Colonic mucosa (tissue), 4 donors: ENCODE results near the gene KCNB1. TPM values are rescaled to one million over a fixed set of nuclear protein-coding genes. Genes with fewer than 3 reads are reported as not detected.

ENCODE experiments used
- DNase-seq: peaks from one replicate; pipeline ENCODE4 v3.0.0-alpha.2; 2020
- H3K27ac ChIP-seq: fragments of 200-600 bp; one replicate; pipeline ENCODE4 v1.8.0; 2021
- H3K27me3 ChIP-seq: fragments of 200-600 bp; one replicate; pipeline ENCODE4 v1.8.0; 2021
- H3K36me3 ChIP-seq: fragments of 200-600 bp; one replicate; pipeline ENCODE4 v1.8.0; 2021
- H3K4me1 ChIP-seq: fragments of 200-600 bp; one replicate; pipeline ENCODE4 v1.8.0; 2021; ENCODE audit warnings: mild to moderate bottlenecking
- H3K4me3 ChIP-seq: fragments of 200-600 bp; one replicate; pipeline ENCODE4 v1.8.0; 2021
- H3K9ac ChIP-seq, 2 donors: one replicate each; pipeline ENCODE4 v1.7.0; 2013; ENCODE audit warnings: control low read depth in 2 of 2, low read depth in 2 of 2, low read length in 2 of 2
- H3K9me3 ChIP-seq: fragments of 200-600 bp; one replicate; pipeline ENCODE4 v1.8.0; 2021
- CTCF ChIP-seq: fragments of 200-600 bp; IDR thresholded peaks from one replicate; pipeline ENCODE4 v1.8.0; 2022; ENCODE audit warnings: antibody characterized with exemption, mild to moderate bottlenecking
- intact Hi-C: fragments of 100-400 bp; cut with DNase I; formaldehyde crosslinking; loops from one replicate; pipeline ENCODE4 v1.14.1; 2022
- total RNA-seq, 2 donors: library from RNA; stranded (reverse); fragmentation: NEBNext Ultra II Directional in 1 of 2; extraction: Animal tissue kit (Norgen Biotek cat#: 25700) in 1 of 2; gene quantifications; one replicate each; pipeline ENCODE4 v1.2.1, GENCODE V29; 2021
- donor health status: healthy.
- donor health status: DM: no; HTN: no; CAD: no.
- donor health status: DM: no; HTN: no; CAD: no.

The KCNB1 gene
- total RNA-seq, 2 donors from 2014 or later = 0.37 to 1.9 TPM

- no peak for TF ChIP-seq CTCF
- intact Hi-C loops = no loop called here
Observed at GRCh38 chr20:49375170-49375569, 107.3 kb downstream of the KCNB1 start.

GRCh38 chr20:49372095-49372734 lies 110.3 kb downstream of the KCNB1 start:
- Histone ChIP-seq H3K9me3 (no peaks in the 10 kb centered on the region), H3K36me3 (no peaks in the 10 kb centered on the region), H3K4me1 (no peaks in the 10 kb centered on the region), H3K27me3 (no peaks in the 10 kb centered on the region), H3K4me3 (no peak overlapping the region), H3K27ac (no peak overlapping the region), H3K9ac (no peak overlapping the region)
- no peak for TF ChIP-seq CTCF
- DNase-seq = no peak
- intact Hi-C loops = no loop called here

More at GRCh38 chr20:49375170-49375569, 107.3 kb downstream of the KCNB1 start:
- no peaks in the 10 kb centered on the region for H3K9me3 ChIP-seq
- no peak overlapping the region for H3K27ac ChIP-seq
- H3K36me3 ChIP-seq = no peaks in the 10 kb centered on the region
- no peak for DNase-seq
- no peaks in the 10 kb centered on the region for H3K4me1 ChIP-seq
- H3K9ac ChIP-seq = no peak overlapping the region
- H3K27me3 ChIP-seq = no peaks in the 10 kb centered on the region
- H3K4me3 ChIP-seq = no peak overlapping the region

- Histone ChIP-seq H3K36me3 (no peaks in the 10 kb centered on the region), H3K9ac (no peak overlapping the region), H3K4me3 (no peak overlapping the region), H3K27ac (no peak overlapping the region), H3K9me3 (no peaks in the 10 kb centered on the region), H3K27me3 (no peaks in the 10 kb centered on the region), H3K4me1 (no peaks in the 10 kb centered on the region)
- no peak for DNase-seq
- no peak for TF ChIP-seq CTCF
- intact Hi-C loops = no loop called here
Observed at GRCh38 chr20:49368596-49368995, 113.9 kb downstream of the KCNB1 start.

GRCh38 chr20:49367113-49367512 lies 115.4 kb downstream of the KCNB1 start:
- H3K4me1 ChIP-seq = no peaks in the 10 kb centered on the region
- no peak for DNase-seq
- H3K27ac ChIP-seq = no peak overlapping the region
- TF ChIP-seq CTCF = no peak
- H3K9ac ChIP-seq = no peak overlapping the region
- H3K9me3 ChIP-seq = no peaks in the 10 kb centered on the region
- H3K4me3 ChIP-seq = no peak overlapping the region
- H3K36me3 ChIP-seq = no peaks in the 10 kb centered on the region
- intact Hi-C loops = no loop called here
- H3K27me3 ChIP-seq = no peaks in the 10 kb centered on the region

- TF ChIP-seq CTCF = no peak
Observed at GRCh38 chr20:49366687-49367086, 115.8 kb downstream of the KCNB1 start.

More at GRCh38 chr20:49366687-49367086, 115.8 kb downstream of the KCNB1 start:
- intact Hi-C loops = no loop called here
- Histone ChIP-seq H3K27ac (no peak overlapping the region), H3K36me3 (no peaks in the 10 kb centered on the region), H3K9ac (no peak overlapping the region), H3K27me3 (no peaks in the 10 kb centered on the region), H3K4me3 (no peak overlapping the region), H3K4me1 (no peaks in the 10 kb centered on the region), H3K9me3 (no peaks in the 10 kb centered on the region)
- DNase-seq = no peak
